GM23338 (cell line): ENCODE results near the gene SEMA4D. TPM values are rescaled to one million over a fixed set of nuclear protein-coding genes. Genes with fewer than 3 reads are reported as not detected.

Source experiments
- ATAC-seq: fragments of 200-7000 bp; cut with Tn5 transposase; 3 replicates; pipeline ENCODE4 v1.9.1; 2020
- DNase-seq: peaks from one replicate; pipeline ENCODE4 v3.0.0-alpha.2; 2015; ENCODE audit warnings: low spot score
- H2AFZ ChIP-seq: fragments of 200-600 bp; sonication (generic); 2 replicates; pipeline ENCODE4 v1.8.0; 2016; ENCODE audit warnings: antibody characterized with exemption, mild to moderate bottlenecking, moderate library complexity
- H3F3A ChIP-seq: fragments of 200-600 bp; sonication (generic); replicated peaks from 2 replicates; pipeline ENCODE4 v1.8.0; 2017; ENCODE audit warnings: antibody characterized with exemption, mixed run types, low read depth
- H3K27ac ChIP-seq: fragments of 200-600 bp; sonication (generic); 2 replicates; pipeline ENCODE4 v1.6.1; 2016; ENCODE audit warnings: low read depth
- H3K27me3 ChIP-seq: fragments of 200-600 bp; sonication (generic); 2 replicates; pipeline ENCODE4 v1.8.0; 2016; ENCODE audit warnings: mild to moderate bottlenecking, mixed run types, moderate library complexity; ENCODE audit not compliant: insufficient read depth
- H3K36me3 ChIP-seq: fragments of 200-600 bp; sonication (generic); 2 replicates; pipeline ENCODE4 v1.8.0; 2016; ENCODE audit warnings: mild to moderate bottlenecking; ENCODE audit not compliant: insufficient read depth
- H3K4me1 ChIP-seq: fragments of 200-600 bp; sonication (generic); 2 replicates; pipeline ENCODE4 v1.8.0; 2016; ENCODE audit warnings: mild to moderate bottlenecking, moderate library complexity; ENCODE audit not compliant: insufficient read depth
- H3K4me2 ChIP-seq: fragments of 200-600 bp; sonication (generic); 2 replicates; pipeline ENCODE4 v1.7.1; 2017; ENCODE audit warnings: mixed run types
- H3K4me3 ChIP-seq: fragments of 200-600 bp; sonication (generic); 2 replicates; pipeline ENCODE4 v1.6.1; 2016; ENCODE audit warnings: mixed run types
- H3K79me2 ChIP-seq: fragments of 200-600 bp; sonication (generic); replicated peaks from 2 replicates; pipeline ENCODE4 v1.8.0; 2017; ENCODE audit warnings: mild to moderate bottlenecking; ENCODE audit not compliant: insufficient read depth
- H3K9me2 ChIP-seq: fragments of 200-600 bp; sonication (generic); 2 replicates; pipeline ENCODE4 v1.8.0; 2017; ENCODE audit not compliant: insufficient read depth
- H4K20me1 ChIP-seq: fragments of 200-600 bp; sonication (generic); replicated peaks from 2 replicates; pipeline ENCODE4 v1.8.0; 2017; ENCODE audit warnings: mild to moderate bottlenecking; ENCODE audit not compliant: insufficient read depth
- H3K27ac Mint-ChIP-seq: 2 replicates; pipeline ENCODE4 v1.8.0; 2020; ENCODE audit warnings: inconsistent platforms, mild to moderate bottlenecking, moderate library complexity, mixed read lengths
- H3K27me3 Mint-ChIP-seq: 3 replicates; pipeline ENCODE4 v1.8.0; 2022; ENCODE audit warnings: low read depth, mild to moderate bottlenecking, moderate library complexity, mixed read lengths, inconsistent platforms; ENCODE audit not compliant: insufficient read depth, poor library complexity
- H3K36me3 Mint-ChIP-seq: 3 replicates; pipeline ENCODE4 v1.8.0; 2021; ENCODE audit warnings: low read depth, mild to moderate bottlenecking, inconsistent platforms, moderate library complexity, mixed read lengths
- H3K4me1 Mint-ChIP-seq: 3 replicates; pipeline ENCODE4 v1.8.0; 2020; ENCODE audit warnings: mild to moderate bottlenecking, inconsistent platforms, mixed read lengths
- H3K4me3 Mint-ChIP-seq: 3 replicates; pipeline ENCODE4 v1.8.0; 2021; ENCODE audit warnings: moderate library complexity, mild to moderate bottlenecking, inconsistent platforms, mixed read lengths
- H3K9me3 Mint-ChIP-seq: 3 replicates; pipeline ENCODE4 v1.8.0; 2020; ENCODE audit warnings: moderate library complexity, mild to moderate bottlenecking, inconsistent platforms, mixed read lengths
- CTCF ChIP-seq, 2 experiments: fragments of 200-600 bp in 1 of 2; sonication (generic) in 1 of 2; conservative IDR thresholded peaks; 2 replicates each; pipeline versions ENCODE4 v1.5.1 to v1.6.1; 2016 to 2017; ENCODE audit warnings: antibody characterized with exemption in 2 of 2, low read depth in 2 of 2, mild to moderate bottlenecking in 2 of 2, moderate library complexity in 1 of 2
- ETS1 ChIP-seq: IDR thresholded peaks from 2 replicates; pipeline ENCODE4 v1.6.1; 2016; ENCODE audit warnings: antibody characterized with exemption
- EZH2 ChIP-seq: fragments of 200-600 bp; sonication (generic); IDR thresholded peaks from one replicate; pipeline ENCODE4 v1.8.0; 2017; ENCODE audit warnings: antibody characterized with exemption, mild to moderate bottlenecking, low read depth; ENCODE audit not compliant: unreplicated experiment
- EZH2phosphoT487 ChIP-seq: fragments of 200-600 bp; sonication (generic); IDR thresholded peaks from one replicate; pipeline ENCODE4 v1.8.1; 2018; ENCODE audit warnings: antibody characterized with exemption; ENCODE audit not compliant: unreplicated experiment
- JUNB ChIP-seq: IDR thresholded peaks from one replicate; pipeline ENCODE4 v1.6.1; 2016; ENCODE audit warnings: antibody characterized with exemption; ENCODE audit not compliant: unreplicated experiment
- NANOG ChIP-seq: IDR thresholded peaks from 2 replicates; pipeline ENCODE4 v1.6.1; 2016; ENCODE audit warnings: antibody characterized with exemption, borderline replicate concordance
- REST ChIP-seq: IDR thresholded peaks from one replicate; pipeline ENCODE4 v1.6.1; 2018; ENCODE audit warnings: antibody characterized with exemption; ENCODE audit not compliant: unreplicated experiment
- ZNF331 ChIP-seq: fragments of 250-450 bp; sonication (Bioruptor Pico); IDR thresholded peaks from 2 replicates; pipeline ENCODE4 v1.5.0; 2020; ENCODE audit warnings: low read depth, mild to moderate bottlenecking, moderate library complexity
- polyA plus RNA-seq: library from polyadenylated mRNA; unstranded; fragments of >200 nt; fragmentation: Nextera tagmentation; extraction: Ambion mirVana; gene quantifications from 2 replicates; pipeline ENCODE4 v1.2.1, GENCODE V29; 2016
- total RNA-seq: library from RNA; depleted of rRNA; stranded (reverse); fragments of >200 nt; shearing (Covaris generic); gene quantifications from 2 replicates; pipeline ENCODE4 v1.2.3, GENCODE V29; 2014

Gene SEMA4D
- total and polyA plus RNA-seq, 2 experiments from 2014 or later, result 19.3 to 63.0 TPM

GRCh38 chr9:89518466-89519365, 20.8 kb upstream of the SEMA4D start:
- TF ChIP-seq ZNF331 (CRISPR knock-in tag), result no peak
- TF ChIP-seq NANOG, result no peak
- no peak for TF ChIP-seq EZH2
- no peak for TF ChIP-seq CTCF (conservative IDR thresholded peaks at IDR 0.05; ENCODE audit: low read depth in 2 of 2)
- no peak for TF ChIP-seq ETS1
- no peak for TF ChIP-seq REST
- no peak for TF ChIP-seq EZH2phosphoT487
- H3K27ac ChIP-seq, result no peak overlapping the region
- no peaks in the 10 kb centered on the region; the same call in 2 of the 3 replicates for H3K9me3 Mint-ChIP-seq
- peaks cover 4% of the 10 kb centered on the region; the same call in 2 of the 3 replicates for H3K4me1 Mint-ChIP-seq
- no peak overlapping the region for H3K4me3 Mint-ChIP-seq
- no peaks in the 10 kb centered on the region for H3F3A ChIP-seq
- H3K27me3 Mint-ChIP-seq, result peaks cover 12% of the 10 kb centered on the region
- no peaks in the 10 kb centered on the region for H3K27me3 ChIP-seq
- no peak for DNase-seq
- H4K20me1 ChIP-seq, result no peaks in the 10 kb centered on the region
- ATAC-seq, result no peak
- no peak overlapping the region for H3K4me3 ChIP-seq
- no peaks in the 10 kb centered on the region for H3K36me3 Mint-ChIP-seq
- no peak overlapping the region for H2AFZ ChIP-seq
- H3K4me1 ChIP-seq, result no peaks in the 10 kb centered on the region
- H3K4me2 ChIP-seq, result no peak overlapping the region
- H3K9me2 ChIP-seq, result no peaks in the 10 kb centered on the region
- no peaks in the 10 kb centered on the region for H3K36me3 ChIP-seq
- no peak overlapping the region for H3K27ac Mint-ChIP-seq
- H3K79me2 ChIP-seq, result no peaks in the 10 kb centered on the region

DNA sequence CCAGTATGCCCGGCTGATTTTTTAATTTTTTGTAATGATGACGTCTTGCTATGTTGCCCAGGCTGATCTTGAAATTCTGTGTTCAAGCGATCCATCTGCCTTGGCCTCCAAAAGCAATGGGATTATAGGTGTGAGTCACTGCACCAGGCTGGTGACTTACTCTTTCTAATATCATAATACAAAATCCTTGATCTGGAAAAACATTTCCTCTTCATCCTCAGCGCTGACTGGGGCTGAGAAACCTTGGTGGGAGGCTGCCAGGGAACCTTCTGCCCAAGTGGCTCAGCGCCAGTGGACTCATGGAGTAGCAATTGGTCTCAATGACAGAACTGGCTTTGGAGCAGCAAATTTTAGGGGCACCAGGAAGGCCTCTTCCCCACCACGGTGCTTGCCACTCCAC, 17.5 kb upstream of the SEMA4D start:
- H3K36me3 ChIP-seq, result no peaks in the 10 kb centered on the region
- H3F3A ChIP-seq, result no peaks in the 10 kb centered on the region
- no peak for DNase-seq
- H3K9me3 Mint-ChIP-seq, result no peaks in the 10 kb centered on the region
- H3K4me1 Mint-ChIP-seq, result no peaks in the 10 kb centered on the region; the same call in 2 of the 3 replicates
- no peaks in the 10 kb centered on the region for H3K27me3 ChIP-seq
- no peak overlapping the region for H3K4me3 Mint-ChIP-seq
- H3K36me3 Mint-ChIP-seq, result no peaks in the 10 kb centered on the region
- H2AFZ ChIP-seq, result no peak overlapping the region
- no peak for ATAC-seq
- H3K27me3 Mint-ChIP-seq, result peaks cover 14% of the 10 kb centered on the region
- no peak overlapping the region for H3K27ac Mint-ChIP-seq
- H4K20me1 ChIP-seq, result no peaks in the 10 kb centered on the region
- no peaks in the 10 kb centered on the region for H3K79me2 ChIP-seq
- no peak overlapping the region for H3K4me2 ChIP-seq
- no peaks in the 10 kb centered on the region for H3K4me1 ChIP-seq
- H3K9me2 ChIP-seq, result peaks cover 6% of the 10 kb centered on the region; the same call in 1 of the 2 replicates
- H3K27ac ChIP-seq, result no peak overlapping the region
- H3K4me3 ChIP-seq, result no peak overlapping the region
- TF ChIP-seq ETS1 (no peak), JUNB (no peak), EZH2phosphoT487 (no peak)
